DND-41 (cell line): ENCODE data around the gene FUT1.

Source experiments
- CTCF ChIP-seq: IDR thresholded peaks from 2 replicates; pipeline ENCODE4 v1.5.1; 2012; ENCODE audit warnings: borderline replicate concordance, low read length, moderate library complexity, mild to moderate bottlenecking; ENCODE audit not compliant: poor library complexity, severe bottlenecking; ENCODE audit errors: extremely low read depth
- EZH2 ChIP-seq: IDR thresholded peaks from 3 replicates; pipeline ENCODE4 v1.6.1; 2012; ENCODE audit warnings: borderline replicate concordance, low read depth, mild to moderate bottlenecking, moderate library complexity, low read length, inconsistent platforms; ENCODE audit not compliant: severe bottlenecking

- peak; percentile 60 for TF ChIP-seq CTCF
- no peak for TF ChIP-seq EZH2
Observed at GRCh38 chr19:48738557-48739403, 13.7 kb downstream of the FUT1 start.
